HL-60/S4 treated with retinoic acid at 250 ng/mL for 4 days and 3 days (cell line): ENCODE results near the gene GRAMD1A.
"Not testable (repeated sequence)": the region's sequence is repeated elsewhere in the genome, so short reads cannot be mapped to it uniquely, and the experiment has no call there.

ENCODE experiments used
- in situ Hi-C: fragments of 300-500 bp; cut with MboI; formaldehyde crosslinking; loops from 2 replicates; pipeline ENCODE4 v1.7.0; 2022; ENCODE audit warnings: low sequenced_read_pairs

The GRAMD1A gene

DNA sequence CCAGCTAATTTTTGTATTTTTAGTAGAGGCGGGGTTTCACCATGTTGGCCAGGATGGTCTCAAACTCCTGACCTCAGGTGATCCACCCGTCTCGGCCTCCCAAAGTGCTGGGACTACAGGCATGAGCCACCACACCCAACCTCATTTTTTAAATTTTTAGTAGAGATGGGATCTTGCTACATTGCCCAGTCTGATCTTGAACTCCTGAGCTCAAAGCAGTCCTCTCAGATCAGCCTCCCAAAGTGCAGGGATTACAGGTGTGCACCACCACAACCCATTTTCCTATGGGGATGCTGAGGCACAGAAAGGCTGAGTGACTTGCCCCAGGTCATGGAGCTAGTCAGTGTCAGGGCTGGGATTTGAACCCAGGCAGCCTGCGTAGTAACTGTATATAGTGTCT, 51.1 kb downstream of the GRAMD1A start:
- in situ Hi-C loops = not testable (repeated sequence)

DNA sequence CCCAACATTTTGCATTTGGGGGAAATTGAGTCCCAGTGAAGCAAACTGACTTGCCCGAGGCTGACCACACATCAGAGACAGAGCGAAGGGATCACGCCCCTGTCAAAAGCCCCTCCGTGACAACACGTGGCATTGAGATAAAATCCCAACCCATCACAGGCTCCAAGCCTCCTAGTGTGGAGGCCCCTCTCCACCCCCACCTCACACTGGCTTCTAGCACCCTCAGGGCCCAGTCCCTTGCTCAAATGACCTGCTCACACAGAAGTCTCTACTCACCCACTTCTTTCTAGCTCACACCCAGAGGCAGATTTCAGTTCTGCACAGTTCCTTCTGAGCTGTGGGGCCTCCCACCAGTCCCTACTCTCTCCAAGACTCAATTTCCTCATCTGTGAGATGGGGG, 51.7 kb downstream of the GRAMD1A start:
- in situ Hi-C loops = no loop called here

- in situ Hi-C loops = no loop called here
Observed at GRCh38 chr19:35052599-35053190, 52.6 kb downstream of the GRAMD1A start.

- in situ Hi-C loops = no loop called here
Observed at GRCh38 chr19:35053667-35054293, 53.7 kb downstream of the GRAMD1A start.

GRCh38 chr19:35054626-35055025, 54.5 kb downstream of the GRAMD1A start:
- in situ Hi-C loops = no loop called here

DNA sequence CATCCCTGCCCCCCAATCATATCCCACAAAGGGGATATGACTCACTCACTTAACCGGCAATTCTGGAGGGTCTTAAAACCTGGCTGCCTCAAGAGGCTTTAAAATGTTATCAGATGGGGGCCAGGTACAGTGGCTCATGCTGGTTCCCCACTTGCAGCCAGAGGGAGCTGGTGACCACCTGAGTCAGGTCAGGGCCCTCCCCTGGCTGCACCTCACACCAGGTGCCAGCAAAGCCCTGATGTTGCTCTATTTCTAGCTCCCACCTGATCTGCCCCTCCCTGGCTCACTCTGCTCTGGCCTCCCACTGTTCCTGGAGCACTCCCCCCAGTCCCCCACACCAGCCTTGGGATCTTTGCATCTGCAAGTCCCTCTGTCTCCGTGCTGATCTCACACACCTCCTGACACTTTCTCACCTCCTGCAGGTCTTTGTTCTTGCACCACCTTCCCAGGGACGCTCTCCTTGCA, 55.6 kb downstream of the GRAMD1A start:
- in situ Hi-C loops = no loop called here

DNA sequence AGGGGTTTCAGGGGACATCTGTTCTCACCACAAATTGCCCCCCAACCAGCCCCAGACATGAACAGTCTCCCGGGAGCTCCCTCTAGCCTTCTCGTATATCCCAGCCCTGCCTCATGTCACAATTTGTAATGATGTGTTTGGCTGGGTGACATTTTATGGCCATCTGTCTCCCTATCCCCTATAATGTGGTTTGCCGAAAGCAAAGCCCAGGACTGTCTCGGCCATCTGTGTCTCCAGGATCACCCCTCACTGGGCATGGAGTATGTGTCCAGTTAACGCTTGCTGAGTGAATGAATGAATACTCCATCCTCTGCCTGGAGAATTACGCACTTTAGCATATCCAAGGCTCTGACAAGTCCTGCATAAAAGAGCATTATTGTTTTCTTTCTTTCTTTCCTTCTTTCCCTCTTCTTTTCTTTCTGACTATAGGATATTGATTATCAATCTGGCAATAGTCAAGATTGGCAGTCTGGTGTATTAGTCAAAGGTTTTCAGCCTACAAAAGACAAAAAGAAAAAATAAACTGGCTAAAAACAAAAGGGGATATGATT, 56.5 kb downstream of the GRAMD1A start:
- in situ Hi-C loops = no loop called here

- in situ Hi-C loops = no loop called here
Observed at GRCh38 chr19:35058370-35058769, 58.2 kb downstream of the GRAMD1A start.

GRCh38 chr19:35059006-35059798, 59.1 kb downstream of the GRAMD1A start:
- in situ Hi-C loops = no loop called here

- in situ Hi-C loops = no loop called here
Observed at GRCh38 chr19:35059799-35060091, 59.6 kb downstream of the GRAMD1A start.

DNA sequence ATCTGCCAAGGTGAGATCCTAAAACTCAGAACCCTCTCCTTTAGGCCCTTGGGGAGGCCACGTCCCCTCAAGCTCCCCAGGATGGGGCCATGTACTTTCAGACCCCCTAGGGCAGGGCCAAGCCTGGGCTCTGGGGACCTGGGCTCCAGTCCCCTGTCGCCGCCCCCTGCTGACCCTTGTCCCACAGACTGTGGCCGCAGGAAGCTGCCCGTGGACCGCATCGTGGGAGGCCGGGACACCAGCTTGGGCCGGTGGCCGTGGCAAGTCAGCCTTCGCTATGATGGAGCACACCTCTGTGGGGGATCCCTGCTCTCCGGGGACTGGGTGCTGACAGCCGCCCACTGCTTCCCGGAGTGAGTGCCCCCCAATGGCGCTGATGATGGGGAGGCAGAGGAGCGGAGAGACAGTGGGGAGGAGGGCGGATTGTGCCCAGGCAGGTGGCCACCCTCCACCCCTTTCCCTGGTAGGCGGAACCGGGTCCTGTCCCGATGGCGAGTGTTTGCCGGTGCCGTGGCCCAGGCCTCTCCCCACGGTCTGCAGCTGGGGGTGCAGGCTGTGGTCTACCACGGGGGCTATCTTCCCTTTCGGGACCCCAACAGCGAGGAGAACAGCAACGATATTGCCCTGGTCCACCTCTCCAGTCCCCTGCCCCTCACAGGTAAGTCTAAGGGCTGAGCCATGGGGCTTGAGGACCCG, 60.2 kb downstream of the GRAMD1A start:
- in situ Hi-C loops = no loop called here

- in situ Hi-C loops = no loop called here
Observed at GRCh38 chr19:35061583-35062373, 61.7 kb downstream of the GRAMD1A start.

- in situ Hi-C loops = no loop called here
Observed at GRCh38 chr19:35062942-35063341, 62.8 kb downstream of the GRAMD1A start.

GRCh38 chr19:35063940-35064818, 64.1 kb downstream of the GRAMD1A start:
- in situ Hi-C loops = no loop called here

- in situ Hi-C loops = no loop called here
Observed at GRCh38 chr19:35065574-35065973, 65.5 kb downstream of the GRAMD1A start.

DNA sequence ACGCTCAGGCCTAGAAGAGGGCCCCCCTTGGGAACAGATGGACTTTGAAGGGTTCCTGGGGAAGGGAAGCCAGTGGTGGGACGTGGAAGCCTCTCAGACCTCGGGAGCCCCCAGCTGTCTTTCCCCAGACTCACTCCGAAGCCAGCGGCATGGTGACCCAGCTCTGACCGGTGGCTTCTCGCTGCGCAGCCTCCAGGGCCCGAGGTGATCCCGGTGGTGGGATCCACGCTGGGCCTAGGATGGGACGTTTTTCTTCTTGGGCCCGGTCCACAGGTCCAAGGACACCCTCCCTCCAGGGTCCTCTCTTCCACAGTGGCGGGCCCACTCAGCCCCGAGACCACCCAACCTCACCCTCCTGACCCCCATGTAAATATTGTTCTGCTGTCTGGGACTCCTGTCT, 66.0 kb downstream of the GRAMD1A start:
- in situ Hi-C loops = no loop called here

DNA sequence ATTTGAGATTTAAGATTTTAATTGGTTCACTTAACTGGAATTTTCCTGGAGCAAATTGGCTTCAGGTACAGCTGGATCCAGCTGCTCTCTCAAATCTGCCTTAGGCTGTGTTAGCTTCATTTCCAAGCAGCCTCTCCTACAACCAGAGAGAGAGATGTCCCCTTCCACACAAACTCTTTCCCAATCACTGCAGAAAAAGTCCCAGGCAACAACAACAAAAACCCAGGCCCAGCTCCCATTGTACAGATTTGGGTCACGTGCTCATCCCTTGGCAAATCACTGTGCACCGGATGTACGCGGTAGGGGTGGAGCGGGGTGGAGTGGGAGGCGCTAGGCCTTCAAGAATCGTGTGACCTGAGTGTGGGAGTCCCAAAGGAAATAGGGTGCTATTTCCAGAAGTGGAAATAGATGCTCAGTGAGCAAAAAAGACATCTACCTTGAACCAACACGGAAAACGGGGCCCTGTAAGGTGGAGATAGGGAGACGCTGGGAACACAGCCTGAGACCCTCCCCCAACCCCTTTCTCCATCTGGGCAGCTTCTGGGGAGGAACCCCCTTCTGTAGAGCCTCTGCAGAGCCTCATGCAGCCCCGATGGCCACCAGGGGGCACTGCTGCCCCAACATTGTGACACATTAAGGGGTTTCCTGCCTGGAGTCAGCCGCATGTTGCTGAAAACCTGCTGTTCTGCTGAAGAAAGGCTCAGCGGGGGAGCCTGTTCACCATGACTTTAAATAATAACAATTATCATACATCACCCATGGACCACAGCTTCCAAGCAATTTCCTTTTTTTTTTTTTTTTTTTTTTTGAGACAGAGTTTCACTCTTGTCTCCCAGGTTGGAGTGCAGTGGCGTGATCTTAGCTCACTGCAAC, 66.8 kb downstream of the GRAMD1A start:
- in situ Hi-C loops = no loop called here

DNA sequence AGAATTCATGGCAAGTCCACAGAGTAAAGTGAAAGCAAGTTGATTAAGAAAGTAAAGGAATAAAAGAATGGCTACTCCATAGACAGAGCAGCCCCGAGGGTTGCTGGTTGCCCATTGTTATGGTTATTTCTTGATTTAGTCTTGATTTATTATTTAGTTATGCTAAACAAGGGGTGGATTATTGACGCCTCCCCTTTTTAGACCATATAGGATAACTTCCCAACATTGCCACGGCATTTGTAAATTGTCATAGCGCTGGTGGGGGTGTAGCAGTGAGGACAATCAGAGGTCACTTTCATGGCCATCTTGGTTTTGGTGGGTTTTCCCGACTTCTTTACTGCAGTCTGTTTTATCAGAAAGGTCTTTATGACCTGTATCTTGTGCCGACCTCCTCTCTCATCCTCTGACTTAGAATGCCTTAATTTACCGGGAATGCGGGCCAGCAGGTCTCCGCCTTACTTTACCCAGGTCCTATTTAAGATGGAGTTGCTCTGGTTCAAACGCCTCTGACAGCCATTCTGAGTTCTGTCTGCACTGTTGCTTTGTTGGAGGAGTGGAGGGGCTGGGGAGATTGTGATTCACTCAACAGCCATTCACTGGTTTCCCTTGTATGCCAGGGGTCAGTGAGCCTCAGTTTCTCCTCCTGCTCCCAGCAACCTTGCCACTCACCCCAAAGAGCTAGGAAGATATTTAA, 69.0 kb downstream of the GRAMD1A start:
- in situ Hi-C loops = no loop called here
